GM12864 (cell line): Measurements from ENCODE around the gene ULK4.
"Not testable (repeated sequence)": the region's sequence is repeated elsewhere in the genome, so short reads cannot be mapped to it uniquely, and the experiment has no call there.

Source experiments
- DNase-seq: peaks from one replicate; pipeline ENCODE4 v3.0.0-alpha.2; 2011; ENCODE audit warnings: low read depth
- H3K4me3 ChIP-seq: 2 replicates; pipeline ENCODE4 v1.5.1; 2011; ENCODE audit warnings: mild to moderate bottlenecking, low read depth, low read length, control low read depth
- TF ChIP-seq, protein P1 (sequence below): IDR thresholded peaks from 2 replicates; pipeline ENCODE4 v1.5.1; 2011; ENCODE audit warnings: low read depth, mild to moderate bottlenecking, moderate library complexity, low read length, control low read depth, inconsistent platforms; ENCODE audit errors: missing control alignments

Gene ULK4

DNA sequence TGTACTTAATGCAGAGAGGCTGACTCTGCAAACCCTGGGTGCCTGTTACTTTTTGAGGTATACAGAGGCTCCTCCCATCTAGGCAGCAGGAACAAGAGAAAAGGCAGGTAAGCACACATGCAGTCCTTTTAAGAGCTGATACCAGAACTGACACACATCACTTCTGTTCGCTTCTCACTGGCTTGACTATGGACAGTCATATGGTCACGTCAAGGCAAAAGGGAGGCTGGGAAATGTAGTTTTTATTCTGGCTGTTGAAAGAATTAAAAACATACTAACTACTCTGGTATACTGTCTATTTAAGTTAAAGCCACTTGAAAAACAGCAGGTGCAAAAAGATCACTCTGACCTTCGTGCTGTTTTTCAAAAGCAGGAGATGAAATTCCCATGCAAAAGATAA, 544.3 kb downstream of the ULK4 start:
- no peak for DNase-seq
- H3K4me3 ChIP-seq: no peak overlapping the region
- TF ChIP-seq, protein P1, sequence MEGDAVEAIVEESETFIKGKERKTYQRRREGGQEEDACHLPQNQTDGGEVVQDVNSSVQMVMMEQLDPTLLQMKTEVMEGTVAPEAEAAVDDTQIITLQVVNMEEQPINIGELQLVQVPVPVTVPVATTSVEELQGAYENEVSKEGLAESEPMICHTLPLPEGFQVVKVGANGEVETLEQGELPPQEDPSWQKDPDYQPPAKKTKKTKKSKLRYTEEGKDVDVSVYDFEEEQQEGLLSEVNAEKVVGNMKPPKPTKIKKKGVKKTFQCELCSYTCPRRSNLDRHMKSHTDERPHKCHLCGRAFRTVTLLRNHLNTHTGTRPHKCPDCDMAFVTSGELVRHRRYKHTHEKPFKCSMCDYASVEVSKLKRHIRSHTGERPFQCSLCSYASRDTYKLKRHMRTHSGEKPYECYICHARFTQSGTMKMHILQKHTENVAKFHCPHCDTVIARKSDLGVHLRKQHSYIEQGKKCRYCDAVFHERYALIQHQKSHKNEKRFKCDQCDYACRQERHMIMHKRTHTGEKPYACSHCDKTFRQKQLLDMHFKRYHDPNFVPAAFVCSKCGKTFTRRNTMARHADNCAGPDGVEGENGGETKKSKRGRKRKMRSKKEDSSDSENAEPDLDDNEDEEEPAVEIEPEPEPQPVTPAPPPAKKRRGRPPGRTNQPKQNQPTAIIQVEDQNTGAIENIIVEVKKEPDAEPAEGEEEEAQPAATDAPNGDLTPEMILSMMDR: no peak

DNA sequence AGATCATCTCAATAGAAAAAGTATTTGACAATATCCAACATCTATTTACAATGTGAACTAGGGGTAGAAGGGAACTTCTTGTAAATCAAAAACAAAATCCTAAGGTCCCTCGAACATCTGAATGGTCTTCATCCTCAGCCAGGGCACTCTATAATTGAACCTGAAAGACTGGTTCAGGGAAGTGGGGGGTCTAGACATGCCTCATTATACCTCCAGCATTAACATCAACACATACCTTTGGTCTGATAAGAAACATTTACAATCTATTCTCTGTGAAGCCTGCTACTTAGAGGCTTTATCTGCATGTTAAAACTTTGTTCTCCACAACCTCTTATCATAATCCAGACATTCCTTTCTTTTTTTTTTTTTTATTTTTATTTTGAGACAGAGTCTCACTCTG, 550.8 kb downstream of the ULK4 start:
- TF ChIP-seq, protein P1: no peak
- no peak for DNase-seq
- no peak overlapping the region for H3K4me3 ChIP-seq

DNA sequence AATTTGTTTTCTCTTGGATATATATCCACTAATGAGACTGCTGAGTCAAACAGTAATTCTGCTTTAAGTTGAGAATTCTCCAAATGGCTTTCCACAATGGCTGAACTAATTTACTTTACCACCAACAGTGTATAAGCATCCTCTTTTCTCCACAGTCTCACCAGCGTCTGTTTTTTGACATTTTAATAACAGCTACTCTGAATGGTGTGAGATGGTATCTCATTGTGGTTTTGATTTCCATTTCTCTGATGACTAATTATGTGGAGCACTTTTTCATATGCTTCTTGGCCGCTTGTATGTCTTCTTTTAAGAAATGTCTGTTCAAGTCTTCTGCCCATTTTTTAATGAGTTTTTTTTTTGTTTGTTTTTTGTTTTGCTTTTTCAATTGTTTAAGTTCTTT, 556.4 kb downstream of the ULK4 start:
- no peak for DNase-seq
- TF ChIP-seq, protein P1: no peak
- no peak overlapping the region for H3K4me3 ChIP-seq

DNA sequence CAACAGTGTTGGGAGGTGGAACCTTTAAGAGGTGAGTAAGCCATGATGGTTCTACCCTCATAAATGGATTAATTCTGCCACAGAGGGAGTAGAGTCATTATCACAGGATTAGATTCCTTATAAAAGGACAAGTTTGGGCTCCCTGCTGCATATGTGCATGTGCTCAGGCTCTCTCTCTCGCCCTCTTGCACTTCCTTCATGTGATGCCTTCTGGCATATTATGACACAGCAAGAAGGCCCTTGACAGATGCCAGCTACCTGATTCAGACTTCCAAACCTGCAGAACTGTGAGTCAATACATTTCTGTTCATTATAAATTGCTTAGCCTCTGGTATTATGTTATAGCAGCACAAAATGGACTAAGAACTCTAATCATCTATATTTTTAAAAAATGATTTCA, 557.3 kb downstream of the ULK4 start:
- DNase-seq: no peak
- TF ChIP-seq, protein P1: no peak
- no peak overlapping the region for H3K4me3 ChIP-seq

DNA sequence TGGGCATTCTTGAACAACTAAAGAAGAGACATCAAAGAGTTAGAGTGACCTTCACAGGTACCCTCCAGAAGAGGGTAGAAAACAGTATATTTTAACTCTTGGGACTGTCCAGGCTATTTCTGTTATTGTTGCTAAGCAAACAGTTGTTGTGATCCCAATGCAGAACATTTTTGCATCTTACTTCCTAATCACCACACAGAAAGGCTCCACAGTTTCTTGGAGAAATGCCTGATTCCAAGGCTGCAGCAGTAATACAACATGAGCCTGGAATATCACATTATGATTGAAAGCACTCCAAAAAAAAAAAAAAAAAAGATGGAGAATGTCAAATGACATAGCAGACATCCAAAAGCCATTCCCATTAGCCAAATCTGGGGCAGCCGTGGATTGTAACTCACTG, 567.0 kb downstream of the ULK4 start:
- H3K4me3 ChIP-seq: no peak overlapping the region
- no peak for DNase-seq
- TF ChIP-seq, protein P1: no peak

DNA sequence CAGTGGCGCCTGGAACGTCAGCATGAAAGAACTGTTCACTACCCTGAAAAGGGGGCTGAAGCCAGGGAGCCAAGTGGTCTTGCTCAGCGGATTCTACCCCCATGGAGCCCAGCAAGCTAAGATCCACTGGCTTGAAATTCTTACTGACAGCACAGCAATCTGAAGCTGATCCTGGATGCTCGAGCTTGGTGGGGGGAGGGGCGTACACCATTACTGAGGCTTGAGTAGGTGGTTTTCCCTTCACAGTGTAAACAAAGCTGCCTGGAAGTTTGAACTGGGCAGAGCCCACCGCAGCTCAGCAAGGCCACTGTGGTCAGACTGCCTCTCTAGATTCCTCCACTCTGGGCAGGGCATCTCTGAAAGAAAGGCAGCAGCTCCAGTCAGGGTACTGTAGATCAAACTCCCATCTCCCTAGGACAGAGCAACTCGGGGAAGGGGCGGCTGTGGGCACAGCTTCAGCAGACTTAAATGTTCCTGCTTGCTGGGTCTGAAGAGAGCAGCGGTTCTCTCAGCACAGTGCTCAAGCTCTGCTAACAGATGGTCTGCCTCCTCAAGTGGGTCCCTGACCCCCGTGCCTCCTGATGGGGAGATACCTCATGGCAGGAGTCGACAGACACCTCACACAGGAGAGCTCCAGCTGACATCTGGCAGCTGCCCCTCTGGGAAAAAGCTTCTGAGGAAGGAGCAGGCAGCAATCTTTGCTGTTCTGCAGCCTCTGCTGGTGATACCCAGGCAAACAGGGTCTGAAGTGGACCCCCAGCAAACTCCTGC, 591.0 kb downstream of the ULK4 start:
- DNase-seq, H3K4me3 ChIP-seq: not testable (repeated sequence)

DNA sequence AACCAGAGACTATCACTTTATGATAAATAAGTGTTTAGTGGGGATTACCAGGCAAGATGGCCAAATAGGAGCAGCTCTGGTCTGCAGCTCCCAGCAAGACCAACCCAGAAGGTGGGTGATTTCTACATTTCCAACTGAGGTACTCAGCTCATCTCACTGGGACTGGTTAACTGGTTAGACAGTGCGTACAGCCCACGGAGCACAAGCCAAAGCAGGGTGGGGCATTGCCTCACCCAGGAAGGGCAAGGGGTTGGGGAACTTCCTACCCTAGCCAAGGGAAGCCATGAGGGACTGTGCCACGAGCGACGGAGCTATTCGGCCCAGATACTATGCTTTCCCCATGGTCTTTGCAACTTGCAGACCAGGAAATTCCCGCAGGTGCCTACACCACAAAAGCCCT, 591.6 kb downstream of the ULK4 start:
- H3K4me3 ChIP-seq: no peak overlapping the region
- TF ChIP-seq, protein P1: no peak
- DNase-seq: no peak
